ENCODE results near the gene BATF. TPM values are rescaled to one million over a fixed set of nuclear protein-coding genes. Genes with fewer than 3 reads are reported as not detected.

Gene BATF
- total and polyA plus RNA-seq, 2 donors (not counting 1 experiment from before 2014, with no cell fraction given): 12.8 to 16.4 TPM

DNA sequence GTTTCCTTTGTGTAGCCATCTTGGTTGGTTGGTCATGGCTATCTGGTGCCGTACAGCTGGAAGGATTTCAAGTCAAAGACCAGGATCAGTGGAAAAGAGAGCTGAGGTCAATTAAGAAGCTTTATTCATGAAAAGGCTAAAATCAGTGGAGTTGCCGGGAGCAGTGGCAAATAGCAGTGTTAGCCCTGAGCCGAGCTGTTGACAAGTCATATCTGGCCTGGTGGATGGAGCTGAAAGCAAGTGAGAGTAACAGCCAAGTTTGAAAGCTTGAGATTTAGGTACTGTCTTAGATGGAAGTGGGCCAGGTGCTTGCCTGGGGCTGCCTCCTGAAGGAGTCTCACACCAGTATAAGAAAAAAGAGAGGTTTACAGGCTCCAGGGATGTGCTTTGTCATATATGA is 9.0 kb downstream of the BATF start:
- no peak overlapping the region for H3K27ac Mint-ChIP-seq
- 82% methylated on average over 3 of the region's 3 CpGs for WGBS (ENCODE audit: insufficient coverage)
- Histone ChIP-seq H2AFZ (ENCODE audit: insufficient read depth, low read depth, low read length, poor library complexity, severe bottlenecking) (no peak overlapping the region), H3K36me3 (replicated peaks in 1 of 2; ENCODE audit: control extremely low read depth in 1 of 2, control insufficient read depth in 1 of 2, extremely low read depth in 1 of 2, insufficient read depth in 2 of 2, low read length in 1 of 2) (peaks cover 0 to 14% of the 10 kb centered on the region in 2 experiments), H3K79me2 (ENCODE audit: control insufficient read depth, insufficient read depth, low read length) (peaks cover 23% of the 10 kb centered on the region), H3K27me3 (replicated peaks in 1 of 4; ENCODE audit: control extremely low read depth in 1 of 4, control insufficient read depth in 3 of 4, insufficient read depth in 4 of 4, low read length in 3 of 4) (no peaks in the 10 kb centered on the region), H3K27ac (ENCODE audit: low read length in 2 of 2) (no peak overlapping the region), H3K9me3 (ENCODE audit: control extremely low read depth in 1 of 3, control insufficient read depth in 2 of 3, insufficient read depth in 1 of 3, low read length in 2 of 3) (no peaks in the 10 kb centered on the region), H3K4me3 (ENCODE audit: control extremely low read depth in 1 of 5, extremely low read depth in 1 of 5, insufficient read depth in 1 of 5, low read depth in 2 of 5, low read length in 4 of 5) (no peak overlapping the region), H4K20me1 (ENCODE audit: control insufficient read depth, insufficient read depth, low read length, poor library complexity, severe bottlenecking) (no peaks in the 10 kb centered on the region), H3K9ac (ENCODE audit: low read length) (no peak overlapping the region), H3K4me1 (ENCODE audit: control insufficient read depth in 2 of 2, insufficient read depth in 2 of 2, low read length in 2 of 2) (peaks cover 0 to 4% of the 10 kb centered on the region in 2 donors), H3K4me2 (replicated peaks; ENCODE audit: low read depth, low read length, poor library complexity, severe bottlenecking) (no peak overlapping the region)
- CTCF ChIA-PET: interaction anchor here (0.6 to 2.5 kb wide), 5 partner anchors 8 to 734 kb away, joined by 3 to 10 read pairs (median 3); no protein-coding TSS in a partner anchor
- peaks cover 44% of the 10 kb centered on the region for H3K4me1 Mint-ChIP-seq
- ATAC-seq (ENCODE audit: low read depth) (no peak), DNase-seq (no peak)
- POLR2A ChIA-PET: interaction anchor here (0.6 kb wide), 2 partner anchors 115 to 229 kb away, joined by 3 to 6 read pairs; no protein-coding TSS in a partner anchor
- H3K27me3 Mint-ChIP-seq: no peaks in the 10 kb centered on the region
- H3K4me3 Mint-ChIP-seq: no peak overlapping the region
- TF ChIP-seq EZH2 (IDR thresholded peaks at IDR 0.05; ENCODE audit: borderline replicate concordance, insufficient read depth, low read depth, low read length, poor library complexity, severe bottlenecking): no peak
- TF ChIP-seq, protein P1, sequence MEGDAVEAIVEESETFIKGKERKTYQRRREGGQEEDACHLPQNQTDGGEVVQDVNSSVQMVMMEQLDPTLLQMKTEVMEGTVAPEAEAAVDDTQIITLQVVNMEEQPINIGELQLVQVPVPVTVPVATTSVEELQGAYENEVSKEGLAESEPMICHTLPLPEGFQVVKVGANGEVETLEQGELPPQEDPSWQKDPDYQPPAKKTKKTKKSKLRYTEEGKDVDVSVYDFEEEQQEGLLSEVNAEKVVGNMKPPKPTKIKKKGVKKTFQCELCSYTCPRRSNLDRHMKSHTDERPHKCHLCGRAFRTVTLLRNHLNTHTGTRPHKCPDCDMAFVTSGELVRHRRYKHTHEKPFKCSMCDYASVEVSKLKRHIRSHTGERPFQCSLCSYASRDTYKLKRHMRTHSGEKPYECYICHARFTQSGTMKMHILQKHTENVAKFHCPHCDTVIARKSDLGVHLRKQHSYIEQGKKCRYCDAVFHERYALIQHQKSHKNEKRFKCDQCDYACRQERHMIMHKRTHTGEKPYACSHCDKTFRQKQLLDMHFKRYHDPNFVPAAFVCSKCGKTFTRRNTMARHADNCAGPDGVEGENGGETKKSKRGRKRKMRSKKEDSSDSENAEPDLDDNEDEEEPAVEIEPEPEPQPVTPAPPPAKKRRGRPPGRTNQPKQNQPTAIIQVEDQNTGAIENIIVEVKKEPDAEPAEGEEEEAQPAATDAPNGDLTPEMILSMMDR (IDR thresholded peaks at IDR 0.05): no peak
- intact Hi-C loops (cut with micrococcal nuclease): no loop called here
- no peaks in the 10 kb centered on the region for H3K9me3 Mint-ChIP-seq (ENCODE audit: insufficient read depth)

DNA sequence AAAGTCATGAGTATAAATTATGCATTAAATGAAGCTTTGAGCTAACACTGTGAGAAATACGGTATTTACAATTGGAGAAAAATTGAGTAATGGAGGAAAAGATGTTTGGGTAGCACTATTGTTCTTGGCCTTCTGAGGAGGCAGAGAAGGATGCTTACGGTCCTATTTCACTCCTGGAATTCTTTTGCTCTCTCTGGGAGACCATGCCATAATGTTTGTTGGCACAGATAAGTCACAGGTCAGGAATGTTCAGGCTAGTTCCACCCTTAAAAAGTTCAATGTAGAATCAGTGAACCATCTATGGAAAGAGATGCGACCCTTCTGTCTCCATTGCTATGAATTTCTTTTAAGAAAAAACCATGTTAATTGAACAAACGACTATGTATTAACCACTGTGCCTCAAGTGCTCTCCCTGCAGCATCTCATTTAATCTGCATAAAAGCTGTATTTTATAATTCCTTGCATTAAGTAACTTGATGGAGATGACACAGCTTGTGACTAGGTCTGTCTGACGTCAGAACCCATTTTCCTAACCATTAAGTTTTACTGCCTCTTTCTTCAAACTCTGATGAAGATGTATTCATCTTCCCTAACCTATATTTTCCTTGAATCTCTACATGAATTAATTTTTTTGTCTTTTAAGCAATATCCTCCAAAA is 9.5 kb downstream of the BATF start:
- Histone ChIP-seq H3K27me3 (replicated peaks in 1 of 4; ENCODE audit: control extremely low read depth in 1 of 4, control insufficient read depth in 3 of 4, insufficient read depth in 4 of 4, low read length in 3 of 4) (no peaks in the 10 kb centered on the region), H4K20me1 (ENCODE audit: control insufficient read depth, insufficient read depth, low read length, poor library complexity, severe bottlenecking) (no peaks in the 10 kb centered on the region), H3K79me2 (ENCODE audit: control insufficient read depth, insufficient read depth, low read length) (peaks cover 25% of the 10 kb centered on the region), H3K9ac (ENCODE audit: low read length) (no peak overlapping the region), H2AFZ (ENCODE audit: insufficient read depth, low read depth, low read length, poor library complexity, severe bottlenecking) (no peak overlapping the region), H3K4me2 (replicated peaks; ENCODE audit: low read depth, low read length, poor library complexity, severe bottlenecking) (no peak overlapping the region), H3K9me3 (ENCODE audit: control extremely low read depth in 1 of 3, control insufficient read depth in 2 of 3, insufficient read depth in 1 of 3, low read length in 2 of 3) (no peaks in the 10 kb centered on the region), H3K4me3 (ENCODE audit: control extremely low read depth in 1 of 5, extremely low read depth in 1 of 5, insufficient read depth in 1 of 5, low read depth in 2 of 5, low read length in 4 of 5) (no peak overlapping the region), H3K36me3 (replicated peaks in 1 of 2; ENCODE audit: control extremely low read depth in 1 of 2, control insufficient read depth in 1 of 2, extremely low read depth in 1 of 2, insufficient read depth in 2 of 2, low read length in 1 of 2) (peaks cover 0 to 9% of the 10 kb centered on the region in 2 experiments), H3K27ac (ENCODE audit: low read length in 2 of 2) (no peak overlapping the region), H3K4me1 (ENCODE audit: control insufficient read depth in 2 of 2, insufficient read depth in 2 of 2, low read length in 2 of 2) (no peaks in the 10 kb centered on the region)
- no peak overlapping the region for H3K4me3 Mint-ChIP-seq
- ATAC-seq (ENCODE audit: low read depth) (no peak), DNase-seq (no peak)
- no peaks in the 10 kb centered on the region for H3K27me3 Mint-ChIP-seq
- H3K4me1 Mint-ChIP-seq: peaks cover 39% of the 10 kb centered on the region
- H3K9me3 Mint-ChIP-seq (ENCODE audit: insufficient read depth): no peaks in the 10 kb centered on the region
- intact Hi-C loops (cut with micrococcal nuclease): no loop called here
- 92% methylated on average over 2 of the region's 5 CpGs for WGBS (ENCODE audit: insufficient coverage)
- TF ChIP-seq, protein P1 (IDR thresholded peaks at IDR 0.05): no peak
- no peak for TF ChIP-seq EZH2 (IDR thresholded peaks at IDR 0.05; ENCODE audit: borderline replicate concordance, insufficient read depth, low read depth, low read length, poor library complexity, severe bottlenecking)
- no peak overlapping the region for H3K27ac Mint-ChIP-seq
- CTCF ChIA-PET: interaction anchor here (1.0 to 2.5 kb wide), 3 partner anchors 9 to 123 kb away, joined by 3 to 10 read pairs (median 3); no protein-coding TSS in a partner anchor
- POLR2A ChIA-PET: interaction anchor here (0.6 kb wide), 1 partner anchor 229 kb away, joined by 3 read pairs; no protein-coding TSS in a partner anchor

Data from B cell (primary cell).